Uterus (tissue), 2 donors: ENCODE data around the gene PLEKHM3.

Source experiments
- CTCF ChIP-seq, 4 experiments: fragments of 200-600 bp in 2 of 4; fragments of 450-650 bp in 2 of 4; sonication (generic) in 2 of 4; IDR thresholded peaks; one replicate each; pipeline ENCODE4 v1.5.1; 2016 to 2019; ENCODE audit warnings: antibody characterized with exemption in 4 of 4, mild to moderate bottlenecking in 2 of 4, moderate library complexity in 1 of 4
- POLR2A ChIP-seq, 2 donors: fragments of 450-650 bp; IDR thresholded peaks; one replicate each; pipeline ENCODE4 v1.6.1; 2016; ENCODE audit warnings: antibody characterized with exemption in 2 of 2, mild to moderate bottlenecking in 1 of 2, moderate library complexity in 1 of 2

- TF ChIP-seq POLR2A (IDR thresholded peaks at IDR 0.05) (no peak), CTCF (IDR thresholded peaks at IDR 0.05) (no peak)
Measured at GRCh38 chr2:207778298-207778882, 246.9 kb downstream of the PLEKHM3 start.
